HL-60/S4 treated with retinoic acid at 250 ng/mL for 4 days and 3 days (cell line): Measurements from ENCODE around the gene DYTN.

Experiments used
- in situ Hi-C: fragments of 300-500 bp; cut with MboI; formaldehyde crosslinking; loops from 2 replicates; pipeline ENCODE4 v1.7.0; 2022; ENCODE audit warnings: low sequenced_read_pairs

The DYTN gene

DNA sequence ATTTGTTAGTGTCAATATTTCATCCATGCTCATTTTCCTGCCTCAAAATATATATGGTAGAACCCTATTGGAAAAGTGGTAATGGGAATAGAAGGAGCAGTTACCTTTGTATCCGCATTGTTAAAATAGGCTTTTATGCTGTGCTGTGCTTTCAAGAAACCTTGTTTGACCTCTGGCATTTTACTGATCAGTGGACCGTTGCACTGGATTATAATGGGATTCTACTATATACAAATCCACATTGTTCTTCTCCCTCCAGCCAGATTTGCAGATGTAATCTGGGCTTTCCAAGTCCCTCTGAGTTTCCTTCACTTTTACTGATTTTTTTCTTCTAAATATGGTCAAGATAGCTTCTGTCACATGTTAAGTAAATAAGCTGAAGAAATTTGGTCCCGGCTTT lies 99.2 kb downstream of the DYTN start:
- in situ Hi-C loops: no loop called here

- in situ Hi-C loops: no loop called here
Observed at GRCh38 chr2:206616151-206616550, 102.0 kb downstream of the DYTN start.

DNA sequence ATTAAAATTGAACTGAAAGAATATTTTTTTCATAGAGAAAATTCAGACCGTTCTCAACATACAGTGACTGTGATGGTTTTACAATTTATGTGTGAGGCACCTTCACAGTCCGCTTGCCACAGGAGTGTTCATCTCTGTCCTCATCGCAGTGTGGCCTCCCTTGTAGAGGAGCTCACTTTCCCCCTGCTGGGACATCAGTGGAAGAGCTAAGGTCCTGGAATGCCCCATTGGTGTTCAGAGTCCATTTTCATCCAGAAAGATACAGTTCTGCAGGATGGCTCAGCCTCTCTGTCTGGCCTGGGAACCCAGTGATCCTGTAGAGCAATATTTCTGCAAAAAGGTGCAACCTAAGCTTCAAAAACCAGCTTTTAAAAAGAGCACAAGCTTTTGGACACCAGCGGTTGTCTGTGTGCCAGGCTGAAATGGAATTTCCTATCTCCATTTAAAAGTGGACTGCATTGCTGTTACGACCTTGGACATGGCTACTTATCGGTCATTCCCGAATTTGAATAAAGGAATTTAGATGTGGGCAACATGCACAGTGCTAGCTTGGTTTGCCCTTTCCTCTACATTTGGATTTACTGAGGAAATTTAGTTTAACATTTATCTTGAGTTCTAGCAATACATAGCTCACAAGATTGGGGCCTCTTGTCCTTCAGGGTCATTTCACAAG lies 102.6 kb downstream of the DYTN start:
- in situ Hi-C loops: no loop called here

- in situ Hi-C loops: no loop called here
Observed at GRCh38 chr2:206614811-206615210, 103.4 kb downstream of the DYTN start.

- in situ Hi-C loops: no loop called here
Observed at GRCh38 chr2:206611736-206612135, 106.5 kb downstream of the DYTN start.

- in situ Hi-C loops: no loop called here
Observed at GRCh38 chr2:206611191-206611590, 107.0 kb downstream of the DYTN start.

DNA sequence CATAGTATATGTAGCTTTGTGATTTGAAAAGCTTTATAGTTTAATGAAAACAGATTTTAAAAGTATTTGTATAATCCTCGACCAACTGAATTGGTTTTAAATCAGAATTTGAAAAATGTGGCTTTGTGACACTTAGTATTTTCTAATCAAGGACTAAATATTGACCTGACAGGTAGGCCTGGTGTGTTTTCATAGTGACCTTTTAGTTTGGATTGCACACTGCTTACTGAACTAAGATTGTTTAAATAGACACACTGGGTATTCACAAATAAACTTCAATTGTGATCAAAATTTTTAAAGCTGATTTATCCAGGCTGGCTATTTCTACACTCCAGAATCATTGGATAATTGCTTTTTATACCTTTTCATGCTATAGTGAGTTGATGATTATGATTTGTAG lies 107.7 kb downstream of the DYTN start:
- in situ Hi-C loops: no loop called here

DNA sequence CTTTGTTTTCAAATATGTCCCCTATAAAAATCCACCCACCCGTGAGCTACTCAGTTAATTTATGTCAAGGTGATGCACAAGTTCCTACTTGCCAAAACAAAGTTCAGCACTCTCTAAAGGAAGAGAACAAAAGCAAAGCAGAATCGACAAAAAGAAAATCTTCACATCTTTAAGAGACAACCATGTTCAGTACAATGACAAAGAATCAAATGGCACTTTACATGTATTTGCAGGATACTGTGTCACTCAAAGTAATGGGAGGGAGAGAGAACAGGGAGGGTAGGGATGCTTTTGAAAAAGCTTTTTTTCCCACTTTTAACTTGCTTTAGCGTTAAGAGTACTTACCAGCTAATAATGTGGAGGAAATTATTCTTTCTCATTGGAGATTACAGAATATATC lies 115.0 kb downstream of the DYTN start:
- in situ Hi-C loops: no loop called here
